Hepatocyte (in vitro differentiated cells): ENCODE results near the gene RNASE13.

ENCODE experiments used
- CTCF ChIP-seq: fragments of 200-600 bp; sonication (generic); IDR thresholded peaks from 2 replicates; pipeline ENCODE4 v1.5.1; 2016; ENCODE audit warnings: antibody characterized with exemption, mild to moderate bottlenecking; ENCODE audit not compliant: poor library complexity
- EZH2phosphoT487 ChIP-seq: fragments of 200-600 bp; sonication (generic); IDR thresholded peaks from one replicate; pipeline ENCODE4 v1.6.1; 2018; ENCODE audit warnings: antibody characterized with exemption, mild to moderate bottlenecking, low read depth, moderate library complexity; ENCODE audit not compliant: unreplicated experiment, severe bottlenecking

GRCh38 chr14:21029917-21030316, 4.7 kb downstream of the RNASE13 start, which contains the start of gene TPPP2:
- TF ChIP-seq CTCF (no peak), EZH2phosphoT487 (no peak)
